ENCODE data around the gene C11orf86.

The C11orf86 gene

GRCh38 chr11:66938582-66939135 lies 36.4 kb upstream of the C11orf86 start:
- Histone ChIP-seq H4K20me1 (ENCODE audit: insufficient read depth, low read length) (no peaks in the 10 kb centered on the region), H3K27ac (ENCODE audit: low read length) (no peak overlapping the region), H3K9ac (ENCODE audit: low read depth, low read length) (no peak overlapping the region), H3K36me3 (ENCODE audit: insufficient read depth, low read length) (peaks cover 3% of the 10 kb centered on the region; the same call in 1 of the 2 replicates), H3K4me3 (ENCODE audit: low read depth in 1 of 2, low read length in 2 of 2) (no peak overlapping the region), H2AFZ (ENCODE audit: low read depth, low read length) (no peak overlapping the region), H3K27me3 (ENCODE audit: insufficient read depth, low read length, poor library complexity) (no peaks in the 10 kb centered on the region), H3K4me2 (ENCODE audit: insufficient read depth, low read length) (no peak overlapping the region), H3K4me1 (ENCODE audit: insufficient read depth, low read length) (no peaks in the 10 kb centered on the region), H3K79me2 (ENCODE audit: insufficient read depth, low read length) (no peaks in the 10 kb centered on the region), H3K9me3 (ENCODE audit: insufficient read depth, low read length, severe bottlenecking) (no peaks in the 10 kb centered on the region)
- no peak for TF ChIP-seq EZH2 (IDR thresholded peaks at IDR 0.05; ENCODE audit: borderline replicate concordance, low read depth, low read length, severe bottlenecking)
- TF ChIP-seq CTCF (IDR thresholded peaks at IDR 0.05; ENCODE audit: borderline replicate concordance, extremely low read depth, low read length, poor library complexity, severe bottlenecking), result no peak
- DNase-seq (no peak), ATAC-seq (ENCODE audit: insufficient read depth, low read depth) (no peak)

GRCh38 chr11:66950112-66950535 lies 25.0 kb upstream of the C11orf86 start:
- ATAC-seq (ENCODE audit: insufficient read depth, low read depth), result no peak
- H3K36me3 ChIP-seq (ENCODE audit: insufficient read depth, low read length), result 0 out of 2 replicates have a peak, but pooled peaks cover 3% of the 10 kb centered on the region
- H3K9me3 ChIP-seq (ENCODE audit: insufficient read depth, low read length, severe bottlenecking), result no peaks in the 10 kb centered on the region
- no peaks in the 10 kb centered on the region for H3K27me3 ChIP-seq (ENCODE audit: insufficient read depth, low read length, poor library complexity)
- no peak overlapping the region for H3K4me2 ChIP-seq (ENCODE audit: insufficient read depth, low read length)
- H2AFZ ChIP-seq (ENCODE audit: low read depth, low read length), result no peak overlapping the region
- no peaks in the 10 kb centered on the region for H3K79me2 ChIP-seq (ENCODE audit: insufficient read depth, low read length)
- TF ChIP-seq CTCF (IDR thresholded peaks at IDR 0.05; ENCODE audit: borderline replicate concordance, extremely low read depth, low read length, poor library complexity, severe bottlenecking), result no peak
- TF ChIP-seq EZH2 (IDR thresholded peaks at IDR 0.05; ENCODE audit: borderline replicate concordance, low read depth, low read length, severe bottlenecking), result no peak
- no peaks in the 10 kb centered on the region for H3K4me1 ChIP-seq (ENCODE audit: insufficient read depth, low read length)
- H3K9ac ChIP-seq (ENCODE audit: low read depth, low read length), result no peak overlapping the region
- H3K27ac ChIP-seq (ENCODE audit: low read length), result no peak overlapping the region
- DNase-seq, result no peak
- no peak overlapping the region for H3K4me3 ChIP-seq (ENCODE audit: low read depth in 1 of 2, low read length in 2 of 2)
- no peaks in the 10 kb centered on the region for H4K20me1 ChIP-seq (ENCODE audit: insufficient read depth, low read length)

GRCh38 chr11:66951135-66951534 lies 24.0 kb upstream of the C11orf86 start:
- no peak overlapping the region for H3K9ac ChIP-seq (ENCODE audit: low read depth, low read length)
- H3K27ac ChIP-seq (ENCODE audit: low read length), result no peak overlapping the region
- H3K4me2 ChIP-seq (ENCODE audit: insufficient read depth, low read length), result no peak overlapping the region
- no peak for DNase-seq
- no peaks in the 10 kb centered on the region for H3K9me3 ChIP-seq (ENCODE audit: insufficient read depth, low read length, severe bottlenecking)
- TF ChIP-seq CTCF (IDR thresholded peaks at IDR 0.05; ENCODE audit: borderline replicate concordance, extremely low read depth, low read length, poor library complexity, severe bottlenecking) (no peak), EZH2 (IDR thresholded peaks at IDR 0.05; ENCODE audit: borderline replicate concordance, low read depth, low read length, severe bottlenecking) (no peak)
- H3K27me3 ChIP-seq (ENCODE audit: insufficient read depth, low read length, poor library complexity), result no peaks in the 10 kb centered on the region
- H3K36me3 ChIP-seq (ENCODE audit: insufficient read depth, low read length), result 0 out of 2 replicates have a peak, but pooled peaks cover 3% of the 10 kb centered on the region
- no peak overlapping the region for H3K4me3 ChIP-seq (ENCODE audit: low read depth in 1 of 2, low read length in 2 of 2)
- no peaks in the 10 kb centered on the region for H3K79me2 ChIP-seq (ENCODE audit: insufficient read depth, low read length)
- no peak overlapping the region for H2AFZ ChIP-seq (ENCODE audit: low read depth, low read length)
- H4K20me1 ChIP-seq (ENCODE audit: insufficient read depth, low read length), result no peaks in the 10 kb centered on the region
- no peak for ATAC-seq (ENCODE audit: insufficient read depth, low read depth)
- no peaks in the 10 kb centered on the region for H3K4me1 ChIP-seq (ENCODE audit: insufficient read depth, low read length)
